Measurements from ENCODE around the gene KCNN3.
"Not testable (repeated sequence)": the region's sequence is repeated elsewhere in the genome, so short reads cannot be mapped to it uniquely, and the experiment has no call there.

The KCNN3 gene

DNA sequence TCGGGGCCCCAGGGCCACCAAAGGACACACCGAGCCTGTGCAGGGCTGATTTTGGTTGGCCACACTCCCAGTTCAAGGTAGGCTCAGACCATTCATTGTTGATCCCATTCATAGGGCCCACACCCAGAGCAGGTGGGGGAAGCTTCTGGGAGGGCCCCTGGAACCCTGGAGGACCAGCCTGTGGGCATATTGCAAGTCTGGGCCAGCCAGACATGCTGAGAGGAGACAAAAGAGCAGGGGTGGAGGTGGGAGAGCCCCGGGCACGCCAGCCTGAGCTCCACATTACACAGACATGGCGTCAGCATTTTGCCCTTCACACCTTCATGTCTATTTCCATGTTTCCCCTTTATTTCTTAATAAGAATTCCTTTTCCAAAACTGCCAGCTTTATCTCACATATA, 40.8 kb upstream of the KCNN3 start:
- Histone ChIP-seq H2AFZ (no peak overlapping the region), H3K9me3 (ENCODE audit: control insufficient read depth, low read length) (no peaks in the 10 kb centered on the region), H3K4me1 (no peaks in the 10 kb centered on the region), H3K4me2 (ENCODE audit: low read length) (no peak overlapping the region), H3K27ac (no peak overlapping the region), H3K9ac (no peak overlapping the region), H3K4me3 (ENCODE audit: low read depth, low read length) (no peak overlapping the region), H3K36me3 (ENCODE audit: control insufficient read depth, insufficient read depth, low read length) (no peaks in the 10 kb centered on the region), H3K27me3 (ENCODE audit: control insufficient read depth, insufficient read depth, low read length) (no peaks in the 10 kb centered on the region), H3K79me2 (no peaks in the 10 kb centered on the region)
- TF ChIP-seq, protein P1, sequence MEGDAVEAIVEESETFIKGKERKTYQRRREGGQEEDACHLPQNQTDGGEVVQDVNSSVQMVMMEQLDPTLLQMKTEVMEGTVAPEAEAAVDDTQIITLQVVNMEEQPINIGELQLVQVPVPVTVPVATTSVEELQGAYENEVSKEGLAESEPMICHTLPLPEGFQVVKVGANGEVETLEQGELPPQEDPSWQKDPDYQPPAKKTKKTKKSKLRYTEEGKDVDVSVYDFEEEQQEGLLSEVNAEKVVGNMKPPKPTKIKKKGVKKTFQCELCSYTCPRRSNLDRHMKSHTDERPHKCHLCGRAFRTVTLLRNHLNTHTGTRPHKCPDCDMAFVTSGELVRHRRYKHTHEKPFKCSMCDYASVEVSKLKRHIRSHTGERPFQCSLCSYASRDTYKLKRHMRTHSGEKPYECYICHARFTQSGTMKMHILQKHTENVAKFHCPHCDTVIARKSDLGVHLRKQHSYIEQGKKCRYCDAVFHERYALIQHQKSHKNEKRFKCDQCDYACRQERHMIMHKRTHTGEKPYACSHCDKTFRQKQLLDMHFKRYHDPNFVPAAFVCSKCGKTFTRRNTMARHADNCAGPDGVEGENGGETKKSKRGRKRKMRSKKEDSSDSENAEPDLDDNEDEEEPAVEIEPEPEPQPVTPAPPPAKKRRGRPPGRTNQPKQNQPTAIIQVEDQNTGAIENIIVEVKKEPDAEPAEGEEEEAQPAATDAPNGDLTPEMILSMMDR (IDR thresholded peaks at IDR 0.05): no peak

DNA sequence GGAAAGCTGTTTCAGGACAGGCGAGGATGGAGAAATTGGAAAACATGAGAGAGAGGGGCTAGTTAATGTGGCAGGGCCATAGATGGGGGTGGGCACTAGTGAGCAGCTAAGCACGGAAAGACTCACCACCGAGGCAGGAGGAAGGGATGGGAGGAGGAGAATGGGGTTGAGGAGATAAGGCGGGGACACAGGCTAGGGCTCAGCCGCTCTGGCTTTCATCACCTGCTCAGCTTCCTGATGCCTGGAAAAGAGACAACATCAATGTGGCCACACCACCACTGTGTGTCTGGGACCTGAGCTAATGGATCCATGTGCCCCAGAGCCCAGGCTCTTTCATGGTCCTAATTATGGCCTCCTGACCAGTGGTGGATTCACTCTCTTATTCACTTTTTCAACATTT, 38.9 kb upstream of the KCNN3 start:
- TF ChIP-seq, protein P1 (IDR thresholded peaks at IDR 0.05): no peak
- H3K79me2 ChIP-seq: no peaks in the 10 kb centered on the region

DNA sequence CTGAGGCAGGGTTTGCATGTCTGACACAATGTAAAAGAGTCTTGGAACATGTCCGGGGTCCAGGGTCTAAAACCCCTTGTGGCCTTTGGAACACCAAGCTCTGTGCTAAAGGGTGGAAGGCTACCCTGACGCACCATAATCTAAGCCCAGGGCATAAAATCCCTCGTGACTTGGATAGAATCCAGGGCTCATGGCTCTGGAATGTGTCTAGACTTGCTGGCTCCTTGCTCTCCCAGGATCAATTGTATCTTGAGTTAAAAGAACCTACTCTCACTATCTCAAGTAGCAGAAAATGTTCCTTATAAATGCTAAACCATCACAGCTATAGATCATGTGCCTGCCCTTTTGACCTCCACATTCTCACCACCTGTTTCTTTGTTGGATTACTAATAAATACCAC, 38.0 kb upstream of the KCNN3 start:
- H3K79me2 ChIP-seq; H3K9me3 ChIP-seq (ENCODE audit: control insufficient read depth, low read length); H3K27me3 ChIP-seq (ENCODE audit: control insufficient read depth, insufficient read depth, low read length); H3K4me1 ChIP-seq; H3K9ac ChIP-seq; H2AFZ ChIP-seq; H3K27ac ChIP-seq; H3K36me3 ChIP-seq (ENCODE audit: control insufficient read depth, insufficient read depth, low read length); H3K4me3 ChIP-seq (ENCODE audit: low read depth, low read length); H3K4me2 ChIP-seq (ENCODE audit: low read length): not testable (repeated sequence)

More for the DNA sequence above, 38.9 kb upstream of the KCNN3 start:
- H3K36me3 ChIP-seq (ENCODE audit: control insufficient read depth, insufficient read depth, low read length): no peaks in the 10 kb centered on the region
- no peak overlapping the region for H3K4me2 ChIP-seq (ENCODE audit: low read length)
- H3K9ac ChIP-seq: no peak overlapping the region
- no peak overlapping the region for H2AFZ ChIP-seq
- H3K9me3 ChIP-seq (ENCODE audit: control insufficient read depth, low read length): no peaks in the 10 kb centered on the region
- H3K4me1 ChIP-seq: no peaks in the 10 kb centered on the region
- no peak overlapping the region for H3K27ac ChIP-seq
- no peak overlapping the region for H3K4me3 ChIP-seq (ENCODE audit: low read depth, low read length)
- no peaks in the 10 kb centered on the region for H3K27me3 ChIP-seq (ENCODE audit: control insufficient read depth, insufficient read depth, low read length)

DNA sequence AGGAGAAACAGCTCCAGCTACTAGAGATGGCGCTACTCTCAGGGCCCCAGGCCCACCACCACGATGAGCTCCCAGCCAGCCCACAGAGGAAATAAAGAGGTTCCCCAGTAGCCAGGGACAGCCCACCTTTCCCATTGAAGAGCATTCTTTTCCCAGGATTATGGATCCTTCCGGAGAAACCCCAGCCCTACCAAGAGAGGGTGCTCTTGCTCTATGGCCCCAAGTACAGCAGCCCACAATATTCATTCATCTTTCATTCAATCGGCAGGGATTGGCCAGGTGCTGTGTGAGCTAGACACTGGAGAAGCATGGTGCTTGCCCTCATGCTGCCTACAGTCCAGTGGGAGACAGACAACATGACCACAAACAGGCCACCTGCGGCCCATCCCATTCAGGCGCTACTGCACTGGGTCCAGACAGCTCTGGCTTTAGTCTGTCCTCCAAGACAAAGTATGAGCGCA, 36.6 kb upstream of the KCNN3 start:
- Histone ChIP-seq H3K9ac (no peak overlapping the region), H3K4me1 (no peaks in the 10 kb centered on the region), H3K4me2 (ENCODE audit: low read length) (no peak overlapping the region), H3K27me3 (ENCODE audit: control insufficient read depth, insufficient read depth, low read length) (no peaks in the 10 kb centered on the region), H3K79me2 (no peaks in the 10 kb centered on the region), H3K27ac (no peak overlapping the region), H3K36me3 (ENCODE audit: control insufficient read depth, insufficient read depth, low read length) (no peaks in the 10 kb centered on the region), H2AFZ (no peak overlapping the region), H3K9me3 (ENCODE audit: control insufficient read depth, low read length) (no peaks in the 10 kb centered on the region), H3K4me3 (ENCODE audit: low read depth, low read length) (no peak overlapping the region)
- TF ChIP-seq, protein P1 (IDR thresholded peaks at IDR 0.05): peak; percentile 49

DNA sequence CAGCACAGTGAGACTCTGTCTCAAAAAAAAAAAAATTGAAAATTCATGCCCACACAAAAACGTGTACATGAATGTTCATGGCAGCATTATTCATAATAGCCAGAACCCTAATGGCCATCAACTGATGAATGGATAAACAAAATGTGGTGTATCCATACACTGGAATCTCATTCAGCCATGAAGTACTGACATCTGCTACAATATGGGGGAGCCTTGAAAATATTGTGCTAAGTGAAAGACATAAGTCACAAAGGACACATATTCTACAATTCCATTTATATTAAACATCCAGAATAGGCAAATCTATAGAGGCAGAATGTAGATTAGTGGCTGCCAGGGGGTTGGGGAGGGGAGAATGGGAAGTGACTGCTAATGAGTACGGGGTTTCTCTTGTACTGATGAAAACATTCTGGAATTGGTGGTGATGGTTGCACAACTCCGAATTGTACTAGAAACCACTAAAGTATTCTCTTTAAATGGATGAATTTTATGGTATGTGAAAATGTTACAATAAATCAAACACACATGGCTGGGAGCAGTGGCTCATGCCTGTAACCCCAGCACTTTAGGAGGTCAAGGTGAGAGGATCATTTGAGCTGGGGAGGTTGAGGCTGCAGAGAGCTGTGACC, 33.0 kb upstream of the KCNN3 start:
- H3K4me3 ChIP-seq (ENCODE audit: low read depth, low read length): no peak overlapping the region
- H3K27ac ChIP-seq: no peak overlapping the region
- no peaks in the 10 kb centered on the region for H3K36me3 ChIP-seq (ENCODE audit: control insufficient read depth, insufficient read depth, low read length)
- TF ChIP-seq, protein P1 (IDR thresholded peaks at IDR 0.05): no peak
- H2AFZ ChIP-seq: no peak overlapping the region
- H3K27me3 ChIP-seq (ENCODE audit: control insufficient read depth, insufficient read depth, low read length): no peaks in the 10 kb centered on the region
- H3K4me1 ChIP-seq: no peaks in the 10 kb centered on the region
- H3K79me2 ChIP-seq: no peaks in the 10 kb centered on the region
- H3K4me2 ChIP-seq (ENCODE audit: low read length): no peak overlapping the region
- no peak overlapping the region for H3K9ac ChIP-seq
- H3K9me3 ChIP-seq (ENCODE audit: control insufficient read depth, low read length): no peaks in the 10 kb centered on the region
